Raji (cell line): ENCODE data around the gene SLC7A10.
A peak's percentile ranks its signal among the peaks of the same experiment; 100 is the strongest.

Source experiments
- POLR2A ChIP-seq: IDR thresholded peaks from 2 replicates; pipeline ENCODE4 v1.6.1; 2011; ENCODE audit warnings: low read depth, low read length, control low read depth; ENCODE audit not compliant: insufficient read depth

Gene SLC7A10

GRCh38 chr19:33193269-33193864, 32.3 kb downstream of the SLC7A10 start:
- no peak for TF ChIP-seq POLR2A

GRCh38 chr19:33192010-33192409, 33.6 kb downstream of the SLC7A10 start:
- TF ChIP-seq POLR2A = no peak

DNA sequence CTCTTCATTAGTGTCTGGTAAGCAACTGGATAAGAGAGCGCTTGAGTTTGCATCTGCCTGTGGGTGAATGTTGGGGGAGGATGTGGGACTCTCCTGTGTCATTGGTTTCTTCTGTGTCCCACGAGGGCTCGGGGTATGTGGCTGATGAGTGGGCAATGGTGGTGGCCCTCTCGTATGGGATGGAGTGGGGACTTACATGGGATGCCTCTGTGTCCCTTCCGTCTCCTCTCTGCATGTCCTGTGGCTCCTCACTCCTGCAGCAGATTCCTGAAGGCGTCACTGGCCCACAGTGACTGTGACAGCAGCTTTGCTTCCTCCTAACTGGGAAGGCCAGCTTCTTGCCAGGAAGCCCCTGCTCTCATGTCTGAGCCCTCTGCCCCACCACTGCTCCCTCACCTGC, 34.1 kb downstream of the SLC7A10 start:
- TF ChIP-seq POLR2A = no peak

- TF ChIP-seq POLR2A = no peak
Measured at GRCh38 chr19:33189453-33189852, 36.2 kb downstream of the SLC7A10 start.

GRCh38 chr19:33187183-33187540, 38.5 kb downstream of the SLC7A10 start:
- TF ChIP-seq POLR2A = no peak

GRCh38 chr19:33186431-33187182, 39.0 kb downstream of the SLC7A10 start:
- no peak for TF ChIP-seq POLR2A

GRCh38 chr19:33177417-33177979, 48.2 kb downstream of the SLC7A10 start:
- TF ChIP-seq POLR2A = no peak

DNA sequence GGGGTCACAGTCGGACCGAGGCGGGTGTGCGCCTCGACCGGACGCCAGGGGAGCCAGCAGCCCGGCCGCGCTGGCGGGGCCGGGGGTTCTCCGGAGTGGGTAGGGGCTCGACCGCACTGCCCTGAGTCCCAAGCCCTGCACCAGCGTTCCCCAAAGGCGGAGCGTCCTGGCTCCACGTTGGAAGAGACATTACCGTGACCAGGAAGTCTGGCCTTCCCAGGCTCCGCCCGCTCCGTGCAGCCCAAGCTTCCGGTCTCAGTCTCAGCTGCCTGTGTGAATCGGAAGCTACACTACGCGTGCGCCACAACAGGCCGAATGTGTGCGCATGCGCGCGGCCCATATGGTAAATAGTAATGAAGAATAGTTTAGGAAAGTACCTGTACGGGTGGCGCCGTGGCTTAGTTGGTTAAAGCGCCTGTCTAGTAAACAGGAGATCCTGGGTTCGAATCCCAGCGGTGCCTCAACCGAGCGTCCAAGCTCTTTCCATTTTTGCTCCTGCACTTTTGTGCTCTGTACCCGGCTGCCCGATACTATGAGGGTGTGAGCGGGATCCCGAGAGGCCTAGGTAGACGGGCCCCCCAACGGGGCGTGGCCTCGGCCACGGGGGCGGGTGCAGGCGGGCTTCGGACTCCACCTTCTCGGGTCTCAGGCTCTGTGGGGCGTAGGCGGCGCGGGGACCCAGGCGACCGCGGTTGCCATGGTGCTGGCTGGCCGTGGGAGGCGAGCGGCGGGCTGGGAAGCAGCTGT, 48.8 kb downstream of the SLC7A10 start:
- peak; percentile 99 for TF ChIP-seq POLR2A

- TF ChIP-seq POLR2A = no peak
Measured at GRCh38 chr19:33175886-33176669, 49.6 kb downstream of the SLC7A10 start.

DNA sequence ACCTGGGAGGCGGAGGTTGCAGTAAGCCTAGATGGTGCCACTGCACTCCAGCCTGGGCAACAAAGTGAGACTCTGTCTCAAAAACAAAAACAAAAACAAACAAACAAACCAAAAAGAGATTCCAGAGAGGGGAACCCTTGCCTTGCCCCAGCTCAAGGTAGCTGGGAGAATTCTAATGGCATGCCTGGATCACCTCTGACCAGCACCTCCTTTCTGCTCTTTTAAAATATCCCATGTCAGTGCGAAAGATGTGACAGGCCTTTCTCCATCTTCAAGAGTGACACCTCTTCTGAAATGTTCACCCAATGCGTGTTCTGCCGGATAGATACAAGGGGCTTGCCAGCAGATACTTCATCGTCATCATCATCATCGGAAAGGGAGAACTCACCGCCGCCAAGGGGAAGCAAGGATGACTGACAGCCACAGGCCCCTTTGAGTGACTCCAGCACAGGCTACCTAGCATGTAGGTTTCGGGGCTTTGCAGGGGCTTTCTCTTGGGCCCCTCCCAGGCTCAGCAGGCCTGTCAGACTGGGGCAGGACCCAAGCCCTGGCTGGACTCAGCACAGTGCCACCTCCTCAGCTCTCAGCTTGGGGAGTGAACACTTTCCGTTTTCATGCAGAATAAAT, 50.4 kb downstream of the SLC7A10 start:
- TF ChIP-seq POLR2A = 0 out of 2 replicates have a peak, but pooled peaks have one; percentile 14

- TF ChIP-seq POLR2A = no peak
Measured at GRCh38 chr19:33174186-33174585, 51.5 kb downstream of the SLC7A10 start.

DNA sequence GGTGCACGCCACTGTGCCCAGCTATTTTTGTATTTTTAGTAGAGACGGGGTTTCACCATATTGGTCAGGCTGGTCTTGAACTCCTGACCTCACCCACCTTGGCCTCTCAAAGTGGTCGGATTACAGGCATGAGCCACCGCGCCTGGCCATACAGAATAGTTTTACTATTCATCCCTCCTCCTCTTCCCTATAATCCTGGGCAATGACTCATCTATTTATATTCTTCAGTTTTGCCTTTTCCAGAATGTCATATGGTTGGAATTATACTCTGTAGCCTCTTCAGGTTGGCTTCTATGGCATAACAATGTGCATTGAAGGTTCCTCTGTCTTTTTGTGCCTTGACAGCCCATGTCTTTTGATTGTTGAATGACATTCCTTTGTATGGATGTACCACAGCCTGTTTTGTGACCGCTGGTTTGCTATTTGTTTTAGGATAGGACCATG, 53.7 kb downstream of the SLC7A10 start:
- no peak for TF ChIP-seq POLR2A

DNA sequence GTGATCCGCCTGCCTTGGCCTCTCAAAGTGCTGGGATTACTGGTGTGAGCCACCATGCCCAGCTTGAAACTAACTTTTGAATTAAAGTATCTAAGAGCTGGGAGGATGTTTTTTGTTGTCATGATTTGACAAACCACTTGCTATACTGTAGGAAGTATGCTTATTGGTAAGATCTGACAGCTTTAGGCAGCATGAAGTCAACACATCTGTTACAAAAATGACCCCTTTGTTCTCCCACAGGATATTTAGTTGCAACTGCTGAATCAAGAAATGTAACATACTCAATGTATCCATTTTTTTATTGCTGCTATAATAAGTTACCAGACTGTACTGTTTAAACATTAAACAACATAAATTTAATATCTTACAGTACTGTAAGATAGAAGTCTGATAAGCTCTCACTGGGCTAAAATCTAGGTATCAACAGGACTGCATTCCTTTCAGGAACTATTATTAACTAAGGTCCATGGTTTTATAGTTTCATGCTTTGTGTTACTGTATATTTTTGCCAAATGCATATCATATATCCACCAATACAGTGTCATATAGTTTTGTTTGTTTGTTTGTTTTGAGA, 54.3 kb downstream of the SLC7A10 start:
- TF ChIP-seq POLR2A = no peak

- no peak for TF ChIP-seq POLR2A
Measured at GRCh38 chr19:33168528-33168927, 57.1 kb downstream of the SLC7A10 start.

GRCh38 chr19:33167438-33167837, 58.2 kb downstream of the SLC7A10 start:
- TF ChIP-seq POLR2A = no peak

GRCh38 chr19:33163481-33163880, 62.2 kb downstream of the SLC7A10 start:
- no peak for TF ChIP-seq POLR2A
